Measurements from ENCODE around the gene STK10. TPM values are rescaled to one million over a fixed set of nuclear protein-coding genes. Genes with fewer than 3 reads are reported as not detected.
"Not testable (repeated sequence)": the region's sequence is repeated elsewhere in the genome, so short reads cannot be mapped to it uniquely, and the experiment has no call there.

Gene STK10
- total and polyA plus RNA-seq, 2 donors from 2014 or later = 7.2 to 42.8 TPM

DNA sequence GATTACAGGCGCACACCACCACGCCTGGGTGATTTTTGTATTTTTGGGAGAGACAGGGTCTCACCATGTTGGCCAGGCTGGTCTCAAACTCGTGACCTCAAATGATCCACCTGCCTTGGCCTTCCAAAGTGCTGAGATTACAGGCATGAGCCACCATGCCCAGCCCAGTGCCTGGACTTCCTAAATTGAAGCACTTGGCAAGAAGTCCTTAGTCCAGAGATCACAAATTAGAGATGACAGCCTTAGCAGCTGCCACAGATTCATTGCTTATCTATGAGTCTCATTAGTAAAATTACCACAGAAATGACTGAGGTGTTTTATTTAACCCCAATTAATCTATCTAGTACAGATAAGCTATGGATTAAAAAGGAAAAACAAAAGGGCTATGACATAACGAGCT lies 25.1 kb upstream of the STK10 start:
- no peak for FAIRE-seq
- no peaks in the 10 kb centered on the region for H3K27me3 ChIP-seq (ENCODE audit: control insufficient read depth, insufficient read depth, low read length)
- no peaks in the 10 kb centered on the region for H3K4me1 ChIP-seq (ENCODE audit: control insufficient read depth in 2 of 3, insufficient read depth in 2 of 3, low read depth in 1 of 3, low read length in 3 of 3)
- H3K9me3 ChIP-seq (ENCODE audit: control insufficient read depth in 2 of 3, insufficient read depth in 1 of 3, low read length in 3 of 3) = no peaks in the 10 kb centered on the region
- no peak overlapping the region for H3K27ac ChIP-seq (ENCODE audit: low read depth in 2 of 2, low read length in 2 of 2)
- H3K36me3 ChIP-seq (ENCODE audit: control insufficient read depth in 2 of 3, insufficient read depth in 3 of 3, low read length in 3 of 3) = peaks cover 0 to 5% (median 0%) of the 10 kb centered on the region in 3 donors
- no peak for DNase-seq
- H3K9ac ChIP-seq (ENCODE audit: low read length in 3 of 3) = no peak overlapping the region
- H3K4me3 ChIP-seq (ENCODE audit: low read length in 3 of 3) = no peak overlapping the region
- intact Hi-C loops (cut with DNase I) = no loop called here
- TF ChIP-seq, protein P1, sequence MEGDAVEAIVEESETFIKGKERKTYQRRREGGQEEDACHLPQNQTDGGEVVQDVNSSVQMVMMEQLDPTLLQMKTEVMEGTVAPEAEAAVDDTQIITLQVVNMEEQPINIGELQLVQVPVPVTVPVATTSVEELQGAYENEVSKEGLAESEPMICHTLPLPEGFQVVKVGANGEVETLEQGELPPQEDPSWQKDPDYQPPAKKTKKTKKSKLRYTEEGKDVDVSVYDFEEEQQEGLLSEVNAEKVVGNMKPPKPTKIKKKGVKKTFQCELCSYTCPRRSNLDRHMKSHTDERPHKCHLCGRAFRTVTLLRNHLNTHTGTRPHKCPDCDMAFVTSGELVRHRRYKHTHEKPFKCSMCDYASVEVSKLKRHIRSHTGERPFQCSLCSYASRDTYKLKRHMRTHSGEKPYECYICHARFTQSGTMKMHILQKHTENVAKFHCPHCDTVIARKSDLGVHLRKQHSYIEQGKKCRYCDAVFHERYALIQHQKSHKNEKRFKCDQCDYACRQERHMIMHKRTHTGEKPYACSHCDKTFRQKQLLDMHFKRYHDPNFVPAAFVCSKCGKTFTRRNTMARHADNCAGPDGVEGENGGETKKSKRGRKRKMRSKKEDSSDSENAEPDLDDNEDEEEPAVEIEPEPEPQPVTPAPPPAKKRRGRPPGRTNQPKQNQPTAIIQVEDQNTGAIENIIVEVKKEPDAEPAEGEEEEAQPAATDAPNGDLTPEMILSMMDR (IDR thresholded peaks at IDR 0.05; ENCODE audit: borderline replicate concordance, extremely low read depth, insufficient read depth) = no peak

- intact Hi-C loops (cut with DNase I) = no loop called here
- TF ChIP-seq, protein P1 (IDR thresholded peaks at IDR 0.05; ENCODE audit: borderline replicate concordance, extremely low read depth, insufficient read depth) = no peak
- FAIRE-seq = no peak
These were observed 23.7 kb upstream of the STK10 start for GRCh38 chr5:172211676-172212075.

GRCh38 chr5:172209714-172210113 lies 21.7 kb upstream of the STK10 start:
- intact Hi-C loops (cut with DNase I) = no loop called here
- peaks cover 0 to 5% (median 0%) of the 10 kb centered on the region in 3 donors for H3K36me3 ChIP-seq (ENCODE audit: control insufficient read depth in 2 of 3, insufficient read depth in 3 of 3, low read length in 3 of 3)
- DNase-seq (no peak), FAIRE-seq (no peak)
- H3K9ac ChIP-seq (ENCODE audit: low read length in 3 of 3) = no peak overlapping the region
- H3K4me3 ChIP-seq (ENCODE audit: low read length in 3 of 3) = no peak overlapping the region
- H3K4me1 ChIP-seq (ENCODE audit: control insufficient read depth in 2 of 3, insufficient read depth in 2 of 3, low read depth in 1 of 3, low read length in 3 of 3) = no peaks in the 10 kb centered on the region
- H3K27me3 ChIP-seq (ENCODE audit: control insufficient read depth, insufficient read depth, low read length) = no peaks in the 10 kb centered on the region
- H3K9me3 ChIP-seq (ENCODE audit: control insufficient read depth in 2 of 3, insufficient read depth in 1 of 3, low read length in 3 of 3) = no peaks in the 10 kb centered on the region
- no peak overlapping the region for H3K27ac ChIP-seq (ENCODE audit: low read depth in 2 of 2, low read length in 2 of 2)
- TF ChIP-seq, protein P1 (IDR thresholded peaks at IDR 0.05; ENCODE audit: borderline replicate concordance, extremely low read depth, insufficient read depth) = no peak

More at GRCh38 chr5:172211676-172212075, 23.7 kb upstream of the STK10 start:
- Histone ChIP-seq H3K4me3 (ENCODE audit: low read length in 3 of 3) (no peak overlapping the region), H3K27me3 (ENCODE audit: control insufficient read depth, insufficient read depth, low read length) (no peaks in the 10 kb centered on the region), H3K9me3 (ENCODE audit: control insufficient read depth in 2 of 3, insufficient read depth in 1 of 3, low read length in 3 of 3) (no peaks in the 10 kb centered on the region), H3K27ac (ENCODE audit: low read depth in 2 of 2, low read length in 2 of 2) (no peak overlapping the region), H3K36me3 (ENCODE audit: control insufficient read depth in 2 of 3, insufficient read depth in 3 of 3, low read length in 3 of 3) (peaks cover 0 to 5% (median 0%) of the 10 kb centered on the region in 3 donors), H3K9ac (ENCODE audit: low read length in 3 of 3) (no peak overlapping the region), H3K4me1 (ENCODE audit: control insufficient read depth in 2 of 3, insufficient read depth in 2 of 3, low read depth in 1 of 3, low read length in 3 of 3) (no peaks in the 10 kb centered on the region)
- DNase-seq = no peak

GRCh38 chr5:172207511-172207910 lies 19.5 kb upstream of the STK10 start:
- no peaks in the 10 kb centered on the region for H3K9me3 ChIP-seq (ENCODE audit: control insufficient read depth in 2 of 3, insufficient read depth in 1 of 3, low read length in 3 of 3)
- no peak overlapping the region for H3K27ac ChIP-seq (ENCODE audit: low read depth in 2 of 2, low read length in 2 of 2)
- H3K36me3 ChIP-seq (ENCODE audit: control insufficient read depth in 2 of 3, insufficient read depth in 3 of 3, low read length in 3 of 3) = peaks cover 0 to 2% (median 0%) of the 10 kb centered on the region in 3 donors
- no peak overlapping the region for H3K9ac ChIP-seq (ENCODE audit: low read length in 3 of 3)
- no peaks in the 10 kb centered on the region for H3K27me3 ChIP-seq (ENCODE audit: control insufficient read depth, insufficient read depth, low read length)
- TF ChIP-seq, protein P1 (IDR thresholded peaks at IDR 0.05; ENCODE audit: borderline replicate concordance, extremely low read depth, insufficient read depth) = no peak
- intact Hi-C loops (cut with DNase I) = no loop called here
- FAIRE-seq (no peak), DNase-seq (no peak)
- no peak overlapping the region for H3K4me3 ChIP-seq (ENCODE audit: low read length in 3 of 3)
- H3K4me1 ChIP-seq (ENCODE audit: control insufficient read depth in 2 of 3, insufficient read depth in 2 of 3, low read depth in 1 of 3, low read length in 3 of 3) = no peaks in the 10 kb centered on the region

- H3K27me3 ChIP-seq (ENCODE audit: control insufficient read depth, insufficient read depth, low read length); H3K27ac ChIP-seq (ENCODE audit: low read depth in 2 of 2, low read length in 2 of 2); H3K9ac ChIP-seq (ENCODE audit: low read length in 3 of 3); FAIRE-seq; DNase-seq; intact Hi-C loops (cut with DNase I); H3K9me3 ChIP-seq (ENCODE audit: control insufficient read depth in 2 of 3, insufficient read depth in 1 of 3, low read length in 3 of 3); H3K36me3 ChIP-seq (ENCODE audit: control insufficient read depth in 2 of 3, insufficient read depth in 3 of 3, low read length in 3 of 3); H3K4me1 ChIP-seq (ENCODE audit: control insufficient read depth in 2 of 3, insufficient read depth in 2 of 3, low read depth in 1 of 3, low read length in 3 of 3); H3K4me3 ChIP-seq (ENCODE audit: low read length in 3 of 3): not testable (repeated sequence)
These were observed 18.0 kb upstream of the STK10 start for GRCh38 chr5:172205984-172206383.
